NCI-H1105 treated with DMSO at 0.1 percent for 48 hours (cell line): ENCODE results near the gene SERPINB11.
"Not testable (repeated sequence)": the region's sequence is repeated elsewhere in the genome, so short reads cannot be mapped to it uniquely, and the experiment has no call there.

Source experiments
- DNase-seq: peaks from one replicate; lab custom pipeline; 2025; lab: John Stamatoyannopoulos, UW

Gene SERPINB11, protein sequence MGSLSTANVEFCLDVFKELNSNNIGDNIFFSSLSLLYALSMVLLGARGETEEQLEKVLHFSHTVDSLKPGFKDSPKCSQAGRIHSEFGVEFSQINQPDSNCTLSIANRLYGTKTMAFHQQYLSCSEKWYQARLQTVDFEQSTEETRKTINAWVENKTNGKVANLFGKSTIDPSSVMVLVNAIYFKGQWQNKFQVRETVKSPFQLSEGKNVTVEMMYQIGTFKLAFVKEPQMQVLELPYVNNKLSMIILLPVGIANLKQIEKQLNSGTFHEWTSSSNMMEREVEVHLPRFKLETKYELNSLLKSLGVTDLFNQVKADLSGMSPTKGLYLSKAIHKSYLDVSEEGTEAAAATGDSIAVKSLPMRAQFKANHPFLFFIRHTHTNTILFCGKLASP

DNA sequence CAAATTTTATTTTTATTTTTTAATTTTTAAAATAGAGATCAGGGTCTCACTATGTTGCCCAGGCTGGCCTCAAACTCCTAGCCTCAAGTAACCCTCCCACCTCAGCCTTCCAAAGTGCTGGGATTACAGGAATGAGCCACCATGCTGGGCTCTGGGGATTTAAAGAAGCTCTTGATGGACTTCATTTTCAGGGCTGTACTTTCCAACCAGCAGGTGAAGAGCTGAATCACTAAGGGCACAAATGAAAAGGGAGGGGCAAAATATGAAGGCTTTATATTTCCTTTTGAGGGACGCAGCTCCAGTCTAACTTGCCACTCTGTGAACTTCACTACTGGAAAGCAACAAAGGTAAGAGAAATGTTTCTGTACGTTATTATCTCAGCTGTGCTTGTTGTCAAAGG lies at the start of gene SERPINB11:
SERPINB11 (plus strand) TSS at position 301 of the 400 bp plus-strand sequence. CDS start 7,234 bp downstream, outside the sequence.
- no peak for DNase-seq

DNA sequence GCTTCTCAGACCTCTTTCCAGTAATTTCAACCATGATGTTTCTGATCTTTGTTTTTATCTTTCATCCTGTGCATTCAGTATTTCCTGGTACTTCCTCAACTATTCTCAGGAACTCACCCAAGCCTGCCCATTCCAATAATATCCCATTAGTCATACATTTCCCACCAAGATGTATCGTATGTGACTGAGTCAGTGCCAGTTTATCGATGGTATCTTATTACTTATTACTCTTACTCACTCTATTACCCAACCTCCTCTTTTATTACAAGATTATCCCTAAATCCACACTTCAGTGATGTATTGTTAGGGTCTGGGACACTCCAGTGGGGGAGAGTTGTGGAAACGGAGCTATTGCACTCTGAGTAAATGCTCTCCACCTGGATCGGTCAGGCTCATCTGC lies 43.8 kb upstream of the SERPINB11 start:
- not testable (repeated sequence) for DNase-seq

DNA sequence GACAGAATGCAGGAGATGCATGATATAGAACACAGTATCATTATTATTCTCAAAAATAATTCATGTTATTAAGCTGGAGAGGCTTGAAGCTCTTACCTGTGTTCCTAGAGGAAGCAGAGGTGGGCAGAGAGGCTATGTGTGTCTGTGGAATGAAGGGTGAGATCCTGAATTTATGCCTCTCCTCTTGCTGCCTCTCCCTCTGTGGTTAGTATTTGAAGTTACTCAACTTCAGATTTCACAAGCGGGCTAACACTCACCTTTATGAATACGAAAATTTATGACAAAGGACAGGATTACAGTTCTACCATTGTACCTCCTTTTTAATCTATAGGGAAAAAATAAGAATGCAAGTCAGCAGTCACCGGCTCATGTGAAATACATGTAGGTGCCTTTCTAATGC lies 41.0 kb upstream of the SERPINB11 start, which contains the start of gene SERPINB3:
SERPINB3 (minus strand) TSS at position 144 of the 400 bp plus-strand sequence. CDS start 677 bp downstream, outside the sequence.
- not testable (repeated sequence) for DNase-seq

DNA sequence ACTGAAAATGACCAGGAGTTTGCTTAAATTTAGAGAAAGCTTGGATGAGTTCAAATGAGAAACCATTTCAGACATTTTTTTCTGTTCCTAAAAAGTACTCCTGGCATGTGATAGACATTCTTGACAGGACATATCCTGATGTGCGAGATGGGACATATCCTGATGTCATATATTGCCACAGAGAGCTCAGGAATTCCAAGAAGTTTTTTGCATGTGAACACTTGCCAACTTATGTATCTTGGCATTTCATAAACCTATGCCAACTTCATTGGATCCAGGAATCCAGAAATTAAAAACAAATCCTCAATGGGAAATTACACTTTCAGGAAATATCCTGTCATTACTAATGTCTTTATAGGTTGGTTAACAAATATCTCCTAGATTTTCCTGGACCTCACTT lies 38.2 kb upstream of the SERPINB11 start:
- no peak for DNase-seq

DNA sequence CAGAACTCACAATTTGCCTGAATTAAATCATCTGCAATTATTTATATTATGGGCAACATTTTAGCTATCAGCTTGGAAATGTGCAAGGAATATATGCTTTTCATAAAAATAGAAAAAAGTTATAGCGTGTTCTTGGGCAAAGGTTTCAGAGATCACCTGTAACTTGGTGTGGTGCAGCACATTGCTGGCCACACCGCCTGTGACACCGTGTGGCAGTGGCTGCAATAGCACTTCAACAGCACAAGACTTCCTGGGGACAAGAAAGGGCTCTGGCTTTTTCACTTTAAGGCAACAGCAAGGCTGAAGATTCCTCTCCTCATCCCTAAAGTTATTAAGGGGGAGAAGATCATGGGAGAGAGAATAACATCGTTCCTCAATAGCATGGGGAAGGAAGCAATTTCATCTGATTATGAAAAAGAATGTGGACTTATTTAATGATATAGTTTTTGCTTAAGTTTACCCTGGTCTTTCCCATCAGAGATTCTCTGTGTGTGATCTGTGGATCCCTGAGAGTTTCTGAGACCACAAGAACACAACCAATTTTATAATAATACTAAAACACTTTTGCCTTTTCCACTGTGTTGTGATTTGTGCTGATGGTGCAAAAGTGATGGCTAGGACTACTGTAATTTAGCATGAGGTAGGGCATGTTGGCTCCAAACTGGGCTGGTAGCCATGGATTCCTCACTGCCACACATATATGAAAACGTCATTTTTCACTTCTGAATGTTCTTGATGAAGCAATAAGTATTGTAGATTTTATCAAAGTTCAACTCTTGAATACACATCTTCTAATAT lies 26.0 kb upstream of the SERPINB11 start:
- peak; percentile 16 for DNase-seq

DNA sequence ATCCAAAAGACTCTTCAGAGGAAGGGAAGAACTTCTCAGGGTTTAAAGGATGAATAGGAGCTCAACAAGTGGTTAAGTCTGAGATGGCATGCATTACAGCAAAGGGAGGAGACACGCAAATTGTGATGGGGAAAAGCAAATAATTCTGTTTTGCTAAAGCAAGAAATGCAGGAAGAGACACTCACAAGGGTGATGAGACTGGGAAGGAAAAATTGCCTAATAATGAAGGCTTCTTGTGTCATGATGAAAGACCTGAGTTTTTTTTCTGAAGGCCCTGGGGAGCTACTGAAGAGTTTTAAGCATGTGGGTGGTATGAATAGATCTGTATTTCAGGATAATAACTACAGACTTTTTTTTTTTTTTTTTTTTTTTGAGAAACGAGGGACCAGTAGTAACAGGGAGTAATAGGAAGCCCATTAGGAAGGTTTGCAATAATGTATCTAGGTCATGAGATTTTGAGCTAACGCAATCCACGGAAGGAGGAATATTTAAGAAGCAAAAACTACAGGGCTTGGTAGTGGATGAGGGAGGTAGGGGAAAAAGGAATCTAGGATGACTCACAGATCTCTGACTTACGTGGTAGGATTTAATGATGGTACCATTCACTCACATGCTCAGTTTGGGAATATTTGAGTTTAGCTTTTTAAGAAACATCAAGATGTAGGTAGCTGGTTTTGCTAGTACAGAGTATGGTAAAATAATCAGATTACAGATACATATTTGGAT lies 25.1 kb upstream of the SERPINB11 start:
- no peak for DNase-seq

DNA sequence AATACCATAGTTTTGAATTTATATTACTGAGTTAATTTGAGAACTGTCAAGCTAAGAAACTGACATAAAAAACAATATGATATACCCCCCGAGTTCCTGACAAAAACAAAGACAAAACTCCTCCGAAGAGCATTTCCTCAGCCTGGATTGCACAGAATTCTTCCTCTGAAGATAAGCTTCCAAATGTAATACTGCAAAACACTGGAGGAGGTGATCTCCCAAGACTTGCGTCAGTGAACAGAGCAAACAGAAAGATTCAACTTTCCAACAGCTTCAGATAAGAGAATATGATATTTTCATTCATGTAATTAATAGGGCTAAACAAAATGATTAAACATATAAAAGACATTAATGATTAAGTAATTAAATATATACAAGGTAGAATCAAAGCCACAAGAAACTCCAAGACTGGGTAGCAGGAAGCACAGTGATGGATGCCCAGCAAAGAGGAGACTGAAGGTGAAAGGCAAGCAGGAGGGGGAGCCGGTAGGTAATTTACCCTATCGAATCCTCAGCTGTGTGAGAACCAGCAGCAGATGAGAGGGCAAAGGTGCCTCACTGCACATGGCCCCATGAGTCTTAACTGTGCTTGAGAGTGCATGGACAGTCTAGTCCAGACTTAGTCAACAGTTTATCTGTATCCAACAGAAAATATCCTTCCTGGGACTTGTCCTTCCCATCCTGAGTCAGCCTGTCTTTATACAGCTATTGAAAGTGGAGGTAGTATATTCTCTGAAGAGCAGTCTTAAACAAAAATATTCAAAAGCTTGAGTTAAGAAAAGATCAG lies 22.7 kb upstream of the SERPINB11 start:
- no peak for DNase-seq

DNA sequence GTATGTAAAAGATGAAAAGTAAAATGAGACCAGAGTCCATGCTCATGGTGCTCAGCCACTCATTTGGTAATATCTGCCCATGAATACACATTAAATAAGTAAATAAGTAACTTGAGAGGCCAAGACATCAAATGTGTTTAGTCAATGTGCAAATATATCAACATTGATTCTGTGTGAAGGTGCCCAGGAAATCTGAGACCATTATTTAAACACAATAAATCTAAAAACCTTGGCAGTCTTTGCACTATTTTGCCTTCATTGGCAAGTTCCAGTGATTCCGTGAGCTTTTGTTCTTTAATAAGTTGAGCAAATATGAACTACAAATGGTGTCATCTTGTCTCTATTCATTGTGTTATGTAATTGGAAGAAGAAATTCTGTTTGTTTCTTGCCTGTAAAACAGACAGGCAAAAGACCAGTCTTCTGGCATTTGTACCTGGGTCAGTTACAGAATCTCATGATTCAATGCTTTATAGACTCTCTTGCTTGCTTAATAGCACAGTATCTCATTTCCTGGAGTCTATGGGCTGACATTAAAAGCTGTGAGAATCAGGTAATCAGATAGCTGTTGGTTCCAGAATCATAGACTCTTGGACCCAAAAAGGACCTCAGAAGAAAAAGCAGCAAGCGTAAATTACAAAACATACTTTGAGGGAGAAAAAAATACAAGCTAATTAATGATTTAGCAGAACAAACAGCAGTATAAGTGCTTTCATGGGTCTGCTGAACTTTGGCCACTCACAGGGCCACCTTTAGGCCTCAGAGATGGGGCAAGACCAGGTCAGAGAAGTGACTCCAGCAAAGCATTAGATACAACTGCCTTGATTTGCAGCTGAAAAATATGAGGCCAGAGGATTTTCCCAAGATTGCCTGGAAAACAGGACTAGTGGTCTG lies 21.1 kb upstream of the SERPINB11 start:
- DNase-seq, result peak; percentile 52

DNA sequence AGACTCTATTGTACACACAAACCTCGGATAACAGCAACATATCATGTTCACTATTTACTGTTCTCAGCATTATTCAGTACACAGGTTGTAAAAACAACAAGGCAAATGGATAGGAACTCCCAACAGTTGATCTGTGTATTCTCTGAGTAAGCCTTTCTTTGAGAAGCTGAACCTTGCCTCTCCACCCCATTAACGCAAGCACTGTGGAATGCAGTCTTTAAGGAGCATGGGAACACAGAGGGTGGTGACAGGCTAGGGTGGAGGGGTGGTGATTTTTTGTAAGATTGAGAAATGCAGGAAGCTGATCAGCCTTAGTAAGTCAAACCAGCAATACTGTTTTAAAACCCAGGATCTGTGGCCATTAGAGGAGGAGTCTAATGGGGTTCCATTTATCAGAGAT lies 19.6 kb upstream of the SERPINB11 start:
- DNase-seq, result no peak

DNA sequence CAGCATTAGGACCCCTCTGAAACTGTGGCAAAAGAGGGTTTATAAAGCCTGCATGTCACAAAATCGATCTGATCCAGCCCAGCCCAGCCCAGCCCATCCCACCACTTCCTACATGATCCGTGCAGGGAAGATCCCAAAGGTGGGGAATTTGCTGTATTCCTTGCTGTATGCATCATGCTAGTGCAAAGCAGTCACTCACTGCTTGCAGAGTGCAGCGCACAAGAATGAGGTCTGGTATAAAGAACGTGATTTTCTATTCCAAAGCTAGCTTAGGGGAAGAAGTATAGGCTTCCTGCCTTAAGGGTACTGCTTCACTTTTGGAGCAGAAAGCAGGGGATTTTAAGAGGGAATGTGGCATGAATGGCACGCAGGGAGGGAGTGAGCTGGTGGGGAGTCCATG lies 18.9 kb upstream of the SERPINB11 start:
- no peak for DNase-seq

DNA sequence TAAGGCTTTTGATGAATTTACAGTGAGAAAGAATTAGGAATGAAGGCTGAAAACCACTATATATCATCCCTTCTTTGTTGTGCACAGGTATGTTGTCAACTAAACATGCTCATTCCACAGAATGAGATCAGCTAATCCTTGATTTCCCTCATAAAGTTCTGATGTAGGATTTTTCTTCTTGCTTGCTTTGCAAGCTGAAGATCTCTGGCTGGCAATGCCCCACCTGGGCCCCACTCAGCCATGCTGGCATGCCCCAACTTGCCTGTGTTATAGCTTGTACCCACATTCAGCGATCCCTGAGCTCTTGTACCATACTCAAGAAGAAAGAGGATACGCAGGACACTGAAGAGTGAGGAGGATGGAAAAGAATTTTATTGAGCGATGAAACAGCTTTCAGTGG lies 18.0 kb upstream of the SERPINB11 start:
- no peak for DNase-seq

DNA sequence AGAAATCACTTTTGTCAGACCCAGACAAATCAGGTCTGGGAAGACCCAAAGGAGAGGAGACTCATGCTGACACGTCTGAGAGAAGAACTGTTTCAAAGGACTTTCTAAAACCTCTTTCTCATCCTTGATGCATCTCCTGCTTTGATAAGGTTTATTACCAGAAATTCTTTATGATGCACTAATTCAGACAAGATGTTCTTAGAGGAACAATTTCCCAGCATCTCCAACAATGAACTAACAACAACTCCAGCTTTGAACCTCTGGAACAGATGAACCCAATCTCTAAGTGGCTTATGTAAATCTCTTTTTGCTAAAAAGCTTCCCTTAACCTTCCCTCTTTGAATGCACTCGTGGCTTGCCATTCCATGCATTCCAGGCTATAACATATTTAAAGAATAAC lies 15.9 kb upstream of the SERPINB11 start:
- no peak for DNase-seq

DNA sequence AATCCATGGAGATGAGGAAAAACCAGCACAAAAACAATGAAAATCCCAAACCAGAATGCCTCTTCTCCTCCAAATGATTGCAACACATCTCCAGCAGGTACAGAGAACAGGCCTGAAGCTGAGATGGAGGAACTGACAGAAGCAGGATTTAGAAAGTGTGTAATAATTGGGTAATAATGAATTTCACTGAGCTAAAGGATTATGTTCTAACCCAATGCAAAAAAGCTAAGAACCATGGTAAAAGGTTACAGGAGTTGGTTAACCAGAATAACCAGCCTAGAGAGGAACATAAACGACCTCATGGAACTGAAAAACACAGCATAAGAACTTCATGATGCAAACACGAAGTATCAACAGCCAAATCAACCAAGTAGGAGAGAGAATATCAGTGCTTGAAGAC lies 13.7 kb upstream of the SERPINB11 start:
- no peak for DNase-seq

DNA sequence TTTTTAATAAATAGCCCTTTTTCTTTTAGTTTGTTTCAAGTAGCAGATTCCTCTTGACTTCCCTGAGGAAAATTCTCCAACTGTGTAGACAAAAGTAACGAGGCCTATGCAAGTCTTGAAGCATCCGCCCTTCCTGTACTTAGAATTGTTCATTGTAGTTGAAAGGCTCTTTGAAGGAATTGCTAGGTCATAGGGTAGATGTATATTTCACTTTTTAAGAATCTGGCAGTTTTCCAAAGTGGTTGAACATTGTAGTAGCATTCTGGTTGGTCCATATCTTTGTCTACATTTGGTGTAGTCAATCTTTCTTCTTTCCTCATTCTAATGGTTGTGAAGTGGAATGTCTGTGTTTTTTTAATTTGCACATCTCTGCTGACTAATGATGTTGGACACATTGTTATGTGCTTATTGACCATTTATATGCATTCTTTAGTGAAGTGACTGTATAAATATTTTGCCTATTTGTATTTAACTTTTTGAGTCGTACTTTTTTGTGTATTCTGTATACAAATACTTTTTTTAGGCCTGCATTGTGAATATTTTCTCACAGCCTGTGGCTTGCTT lies 5.6 kb upstream of the SERPINB11 start:
- DNase-seq, result no peak

DNA sequence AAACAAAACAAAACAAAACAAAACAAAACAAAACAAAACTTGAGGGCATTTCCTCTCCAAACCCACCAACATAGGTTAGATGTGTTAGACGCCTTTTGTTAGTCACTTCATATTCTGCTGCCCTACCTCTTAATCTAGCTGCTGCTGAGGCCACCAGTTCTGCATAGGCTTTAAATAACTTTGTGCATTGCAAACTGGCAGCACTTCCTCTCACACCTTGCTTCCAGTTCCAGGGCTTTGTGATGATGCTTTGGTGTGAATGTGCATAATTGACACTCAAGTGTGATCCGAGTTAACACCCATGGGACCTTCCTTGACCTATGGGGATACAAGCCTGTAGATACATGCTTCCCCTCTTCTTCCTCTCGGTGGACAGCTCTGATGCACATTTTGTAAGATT lies 2.3 kb upstream of the SERPINB11 start:
- DNase-seq, result no peak

DNA sequence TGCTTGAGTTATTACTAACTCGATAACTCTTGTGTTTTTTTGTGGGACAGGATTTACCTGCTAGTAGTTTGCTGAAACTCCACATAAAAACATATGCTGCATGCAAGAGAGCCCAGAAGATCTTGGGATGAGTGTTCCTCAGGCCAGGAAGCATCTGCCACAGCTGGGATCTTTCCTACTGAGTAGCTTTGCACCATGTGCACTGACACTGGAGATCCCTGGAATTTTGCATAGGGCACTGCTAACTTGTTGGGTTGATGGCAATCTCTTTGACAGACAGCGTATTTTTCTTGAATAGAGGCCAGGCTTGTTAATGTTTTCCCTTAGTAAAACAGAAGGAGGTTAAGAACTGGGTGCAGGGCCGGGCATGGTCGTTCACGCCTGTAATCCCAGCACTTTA lies 808 bp upstream of the SERPINB11 start:
- no peak for DNase-seq

DNA sequence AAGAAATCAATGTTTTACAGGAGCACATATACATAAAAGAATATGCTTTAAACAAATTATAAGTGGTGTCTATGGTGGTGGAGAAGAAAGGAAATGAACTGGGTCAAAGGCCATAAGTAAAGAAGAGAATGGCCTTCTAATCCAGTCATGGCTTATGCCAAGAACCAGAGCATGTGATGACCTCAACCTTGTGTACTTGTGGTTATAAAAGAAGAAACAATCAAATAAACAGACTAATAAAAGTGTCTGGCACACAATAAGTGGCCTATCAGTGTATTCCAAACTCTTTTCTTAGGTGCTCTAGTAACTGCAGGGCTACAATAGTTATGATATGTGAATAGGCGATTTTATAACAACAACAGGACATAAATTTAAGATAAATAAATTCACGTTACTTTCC lies 2.6 kb downstream of the SERPINB11 start:
- DNase-seq, result no peak

DNA sequence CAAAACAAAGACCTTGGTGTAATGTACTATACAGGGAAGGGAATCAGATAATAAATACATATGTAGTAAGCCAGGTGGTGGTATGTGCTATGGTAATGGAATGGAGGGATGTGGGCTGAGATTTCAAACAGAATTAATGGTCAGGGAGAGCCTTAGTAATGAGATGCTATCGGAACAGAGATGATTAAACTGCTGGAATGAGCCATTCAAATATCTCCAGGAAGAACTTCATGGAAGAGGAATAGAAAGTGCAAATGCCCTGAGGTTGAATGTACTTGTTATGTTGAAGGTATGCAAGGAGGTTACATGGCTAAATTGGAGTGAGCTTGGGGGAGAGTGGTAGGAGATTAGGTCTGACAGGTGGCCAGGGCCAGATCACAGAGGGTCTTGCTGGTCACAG lies 5.1 kb downstream of the SERPINB11 start:
- DNase-seq, result no peak

DNA sequence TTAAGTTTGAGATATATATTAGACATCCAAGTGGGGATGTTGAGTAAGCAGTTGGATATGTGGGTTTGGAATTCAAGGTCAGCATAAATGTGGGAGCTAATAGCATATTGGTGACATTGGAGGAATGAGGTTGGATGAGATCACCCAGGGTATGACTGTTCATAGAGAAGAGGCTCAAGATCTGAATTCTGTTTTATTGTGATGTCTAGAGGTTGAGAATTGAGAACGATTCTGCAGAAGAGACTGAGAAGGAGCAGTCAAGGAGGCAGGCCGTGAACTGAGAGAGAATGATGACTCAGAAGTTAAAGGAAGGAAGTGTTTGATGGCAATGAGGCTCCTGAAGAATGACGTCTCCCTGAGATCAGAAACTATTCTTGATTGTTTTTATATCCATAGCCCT lies 5.9 kb downstream of the SERPINB11 start:
- no peak for DNase-seq
